ENCODE results near the gene ANKRD55.
"Not testable (repeated sequence)": the region's sequence is repeated elsewhere in the genome, so short reads cannot be mapped to it uniquely, and the experiment has no call there.

ANKRD55 gene

GRCh38 chr5:56168066-56168478, 65.1 kb downstream of the ANKRD55 start:
- DNase-seq (ENCODE audit: low spot score) = no peak

- no peak for DNase-seq (ENCODE audit: low spot score)
Observed at GRCh38 chr5:56167519-56167918, 65.6 kb downstream of the ANKRD55 start.

GRCh38 chr5:56166671-56167385, 66.3 kb downstream of the ANKRD55 start:
- no peak for DNase-seq (ENCODE audit: low spot score)

GRCh38 chr5:56164376-56164775, 68.8 kb downstream of the ANKRD55 start:
- no peak for DNase-seq (ENCODE audit: low spot score)

- DNase-seq (ENCODE audit: low spot score) = no peak
Observed at GRCh38 chr5:56161927-56162326, 71.2 kb downstream of the ANKRD55 start.

- no peak for DNase-seq (ENCODE audit: low spot score)
Observed at GRCh38 chr5:56161439-56161823, 71.7 kb downstream of the ANKRD55 start.

- no peak for DNase-seq (ENCODE audit: low spot score)
Observed at GRCh38 chr5:56160723-56161438, 72.2 kb downstream of the ANKRD55 start.

- DNase-seq (ENCODE audit: low spot score) = no peak
Observed at GRCh38 chr5:56159521-56159947, 73.6 kb downstream of the ANKRD55 start.

GRCh38 chr5:56158331-56158960, 74.7 kb downstream of the ANKRD55 start:
- DNase-seq (ENCODE audit: low spot score) = no peak

GRCh38 chr5:56157191-56157621, 75.9 kb downstream of the ANKRD55 start:
- DNase-seq (ENCODE audit: low spot score) = not testable (repeated sequence)

GRCh38 chr5:56156585-56157190, 76.4 kb downstream of the ANKRD55 start:
- not testable (repeated sequence) for DNase-seq (ENCODE audit: low spot score)

- DNase-seq (ENCODE audit: low spot score) = no peak
Observed at GRCh38 chr5:56155992-56156584, 77.0 kb downstream of the ANKRD55 start.

- DNase-seq (ENCODE audit: low spot score) = no peak
Observed at GRCh38 chr5:56154732-56155484, 78.2 kb downstream of the ANKRD55 start.

- no peak for DNase-seq (ENCODE audit: low spot score)
Observed at GRCh38 chr5:56152437-56152836, 80.7 kb downstream of the ANKRD55 start.

GRCh38 chr5:56150756-56151155, 82.4 kb downstream of the ANKRD55 start:
- not testable (repeated sequence) for DNase-seq (ENCODE audit: low spot score)

GRCh38 chr5:56148453-56148971, 84.6 kb downstream of the ANKRD55 start:
- DNase-seq (ENCODE audit: low spot score) = no peak

GRCh38 chr5:56147659-56148230, 85.4 kb downstream of the ANKRD55 start:
- no peak for DNase-seq (ENCODE audit: low spot score)

- DNase-seq (ENCODE audit: low spot score) = no peak
Observed at GRCh38 chr5:56147106-56147505, 86.0 kb downstream of the ANKRD55 start.

GRCh38 chr5:56146674-56147073, 86.5 kb downstream of the ANKRD55 start:
- DNase-seq (ENCODE audit: low spot score) = no peak

GRCh38 chr5:56145511-56145910, 87.6 kb downstream of the ANKRD55 start:
- DNase-seq (ENCODE audit: low spot score) = no peak

- DNase-seq (ENCODE audit: low spot score) = no peak
Observed at GRCh38 chr5:56145106-56145505, 88.0 kb downstream of the ANKRD55 start.
